H9 (cell line): ENCODE results near the gene CLPSL2. TPM values are rescaled to one million over a fixed set of nuclear protein-coding genes. Genes with fewer than 3 reads are reported as not detected.

Experiments
- DNase-seq: peaks from one replicate; pipeline ENCODE4 v3.0.0-alpha.2; 2017
- H2AFZ ChIP-seq: one replicate; pipeline ENCODE4 v1.6.1; 2013; ENCODE audit warnings: mild to moderate bottlenecking, low read length, control low read depth, moderate library complexity
- H2AK5ac ChIP-seq: 2 replicates; pipeline ENCODE4 v1.6.1; 2013; ENCODE audit warnings: low read length, control low read depth, mixed read lengths; ENCODE audit not compliant: insufficient read length
- H2BK120ac ChIP-seq: one replicate; pipeline ENCODE4 v1.6.1; 2013; ENCODE audit warnings: low read depth, mild to moderate bottlenecking, low read length, control low read depth, inconsistent platforms; ENCODE audit not compliant: poor library complexity, severe bottlenecking
- H2BK12ac ChIP-seq: 2 replicates; pipeline ENCODE4 v1.6.1; 2013; ENCODE audit warnings: low read length, control low read depth, mixed read lengths, low read depth; ENCODE audit not compliant: insufficient read length
- H2BK15ac ChIP-seq: 2 replicates; pipeline ENCODE4 v1.6.1; 2013; ENCODE audit warnings: low read depth, low read length, control low read depth
- H2BK20ac ChIP-seq: one replicate; pipeline ENCODE4 v1.6.1; 2013; ENCODE audit warnings: low read depth, mild to moderate bottlenecking, low read length, control low read depth, inconsistent platforms; ENCODE audit not compliant: poor library complexity, severe bottlenecking
- H2BK5ac ChIP-seq: 2 replicates; pipeline ENCODE4 v1.6.1; 2013; ENCODE audit warnings: low read length, control low read depth, mixed read lengths; ENCODE audit not compliant: insufficient read length
- H3K14ac ChIP-seq: 2 replicates; pipeline ENCODE4 v1.6.1; 2013; ENCODE audit warnings: low read length, control low read depth; ENCODE audit not compliant: insufficient read depth
- H3K18ac ChIP-seq: 2 replicates; pipeline ENCODE4 v1.6.1; 2013; ENCODE audit warnings: low read depth, mild to moderate bottlenecking, mixed read lengths, low read length, control low read depth; ENCODE audit not compliant: insufficient read length
- H3K23ac ChIP-seq: 2 replicates; pipeline ENCODE4 v1.6.1; 2013; ENCODE audit warnings: low read length, control low read depth, mixed read lengths, low read depth; ENCODE audit not compliant: insufficient read length
- H3K23me2 ChIP-seq: 2 replicates; pipeline ENCODE4 v1.6.1; 2013; ENCODE audit warnings: low read depth, mild to moderate bottlenecking, mixed read lengths, low read length, control low read depth; ENCODE audit not compliant: insufficient read length, poor library complexity, severe bottlenecking
- H3K27ac ChIP-seq: 2 replicates; pipeline ENCODE4 v1.5.1; 2013; ENCODE audit warnings: low read length, control low read depth, mixed read lengths, low read depth; ENCODE audit not compliant: insufficient read length
- H3K27me3 ChIP-seq: 2 replicates; pipeline ENCODE4 v1.6.1; 2013; ENCODE audit warnings: low read length, control low read depth, inconsistent platforms; ENCODE audit not compliant: insufficient read depth
- H3K4ac ChIP-seq: 2 replicates; pipeline ENCODE4 v1.6.1; 2013; ENCODE audit warnings: low read depth, mild to moderate bottlenecking, control low read depth, inconsistent platforms, low read length, moderate library complexity
- H3K4me1 ChIP-seq: 2 replicates; pipeline ENCODE4 v1.6.1; 2013; ENCODE audit warnings: low read length, control low read depth, inconsistent platforms; ENCODE audit not compliant: insufficient read depth
- H3K4me2 ChIP-seq: 2 replicates; pipeline ENCODE4 v1.6.1; 2013; ENCODE audit warnings: low read length, control low read depth, mixed read lengths; ENCODE audit not compliant: insufficient read length, insufficient read depth
- H3K56ac ChIP-seq: 2 replicates; pipeline ENCODE4 v1.6.1; 2013; ENCODE audit warnings: low read depth, mild to moderate bottlenecking, mixed read lengths, low read length, control low read depth; ENCODE audit not compliant: insufficient read length
- H3K79me1 ChIP-seq: 2 replicates; pipeline ENCODE4 v1.6.1; 2013; ENCODE audit warnings: low read depth, mild to moderate bottlenecking, moderate library complexity, low read length, control low read depth, inconsistent platforms; ENCODE audit not compliant: insufficient read depth, poor library complexity, severe bottlenecking
- H3K79me2 ChIP-seq: 2 replicates; pipeline ENCODE4 v1.6.1; 2013; ENCODE audit warnings: low read length, control low read depth, inconsistent platforms; ENCODE audit not compliant: insufficient read depth
- H3K9ac ChIP-seq: 2 replicates; pipeline ENCODE4 v1.6.1; 2013; ENCODE audit warnings: low read length, control low read depth, mixed read lengths; ENCODE audit not compliant: insufficient read length; ENCODE audit errors: extremely low read depth
- H3K9me3 ChIP-seq: one replicate; pipeline ENCODE4 v1.6.1; 2013; ENCODE audit warnings: low read depth, low read length, inconsistent platforms; ENCODE audit not compliant: control insufficient read depth
- H3T11ph ChIP-seq: one replicate; pipeline ENCODE4 v1.6.1; 2013; ENCODE audit warnings: mild to moderate bottlenecking, low read length, control low read depth, inconsistent platforms
- H4K20me1 ChIP-seq: one replicate; pipeline ENCODE4 v1.6.1; 2013; ENCODE audit not compliant: control insufficient read depth, insufficient read length, insufficient read depth
- H4K5ac ChIP-seq: 2 replicates; pipeline ENCODE4 v1.6.1; 2013; ENCODE audit warnings: low read depth, mild to moderate bottlenecking, mixed read lengths, low read length, control low read depth; ENCODE audit not compliant: insufficient read length
- H4K8ac ChIP-seq: replicated peaks from 2 replicates; pipeline ENCODE4 v1.6.1; 2013; ENCODE audit warnings: low read length, control low read depth, mixed read lengths, low read depth; ENCODE audit not compliant: insufficient read length
- H4K91ac ChIP-seq: 2 replicates; pipeline ENCODE4 v1.6.1; 2013; ENCODE audit warnings: low read depth, mild to moderate bottlenecking, moderate library complexity, mixed read lengths, low read length, control low read depth; ENCODE audit not compliant: insufficient read length
- H3K27ac Mint-ChIP-seq, 3 experiments: 2 replicates in 2 of 3; 3 replicates in 1 of 3; pipeline ENCODE4 v1.8.0; 2020 to 2021; ENCODE audit warnings: mixed read lengths in 3 of 3, mild to moderate bottlenecking in 1 of 3, moderate library complexity in 1 of 3
- H3K27me3 Mint-ChIP-seq: 2 replicates; pipeline ENCODE4 v1.8.0; 2021; ENCODE audit warnings: low read depth, mild to moderate bottlenecking, moderate library complexity, mixed read lengths
- H3K36me3 Mint-ChIP-seq, 3 experiments: 2 replicates in 2 of 3; 3 replicates in 1 of 3; pipeline ENCODE4 v1.8.0; 2020 to 2021; ENCODE audit warnings: low read depth in 3 of 3, mixed read lengths in 3 of 3; ENCODE audit not compliant: insufficient read depth in 1 of 3
- H3K4me1 Mint-ChIP-seq, 2 experiments: 2 replicates each; pipeline ENCODE4 v1.8.0; 2020; ENCODE audit warnings: mixed read lengths in 2 of 2
- H3K4me3 Mint-ChIP-seq, 2 experiments: 2 replicates in 1 of 2; 3 replicates in 1 of 2; pipeline ENCODE4 v1.8.0; 2020 to 2021; ENCODE audit warnings: mild to moderate bottlenecking in 2 of 2, mixed read lengths in 2 of 2, moderate library complexity in 1 of 2
- H3K9me3 Mint-ChIP-seq, 2 experiments: 2 replicates in 1 of 2; 3 replicates in 1 of 2; pipeline ENCODE4 v1.8.0; 2020; ENCODE audit warnings: mild to moderate bottlenecking in 2 of 2, mixed read lengths in 2 of 2, moderate library complexity in 1 of 2
- WGBS: extraction: QIAGEN DNeasy Blood & Tissue Kit; methylation state at CpG from one replicate; pipeline ENCODE4 v1.1.7; 2013; ENCODE audit warnings: missing lambda C conversion rate, low lambda C conversion rate, mixed read lengths; ENCODE audit not compliant: insufficient read length; ENCODE audit errors: extremely low coverage; 5-methylcytosine and 5-hydroxymethylcytosine counted together
- total RNA-seq: library from RNA; stranded (reverse); gene quantifications from 2 replicates; pipeline ENCODE4 v1.2.1, GENCODE V29; 2021
- TF ChIP-seq, protein P1 (sequence below): fragments of 200-600 bp; sonication (generic); conservative IDR thresholded peaks from 3 replicates; pipeline ENCODE4 v1.8.0; 2021; ENCODE audit warnings: antibody characterized with exemption, mild to moderate bottlenecking

CLPSL2 gene
- total RNA-seq, 1 experiment from 2014 or later, result 4.4 TPM

GRCh38 chr6:35801148-35801547 lies 24.8 kb downstream of the CLPSL2 start:
- Histone ChIP-seq H3K9me3 (no peaks in the 10 kb centered on the region), H3K56ac (no peak overlapping the region), H3K23me2 (no peaks in the 10 kb centered on the region), H4K8ac (no peak overlapping the region), H4K91ac (no peak overlapping the region), H3K79me2 (no peaks in the 10 kb centered on the region), H4K20me1 (no peaks in the 10 kb centered on the region), H3K79me1 (no peaks in the 10 kb centered on the region), H3K4me1 (peaks cover 5% of the 10 kb centered on the region; the same call in 1 of the 2 replicates), H3K4me2 (no peak overlapping the region), H3K27ac (no peak overlapping the region), H2AFZ (no peak overlapping the region), H2BK5ac (no peak overlapping the region), H2BK20ac (no peak overlapping the region), H3K9ac (no peak overlapping the region), H3T11ph (no peak overlapping the region), H2BK15ac (no peak overlapping the region), H2BK120ac (no peak overlapping the region), H3K14ac (no peak overlapping the region), H3K4ac (no peak overlapping the region), H3K27me3 (no peaks in the 10 kb centered on the region), H4K5ac (no peak overlapping the region), H3K18ac (no peak overlapping the region), H2BK12ac (no peak overlapping the region), H3K23ac (no peak overlapping the region), H2AK5ac (no peak overlapping the region)
- H3K4me1 Mint-ChIP-seq, result peaks cover 25 to 31% of the 10 kb centered on the region in 2 experiments
- WGBS, result no CpG with 5 or more reads among the region's 3 CpGs
- no peak for DNase-seq
- TF ChIP-seq, protein P1, sequence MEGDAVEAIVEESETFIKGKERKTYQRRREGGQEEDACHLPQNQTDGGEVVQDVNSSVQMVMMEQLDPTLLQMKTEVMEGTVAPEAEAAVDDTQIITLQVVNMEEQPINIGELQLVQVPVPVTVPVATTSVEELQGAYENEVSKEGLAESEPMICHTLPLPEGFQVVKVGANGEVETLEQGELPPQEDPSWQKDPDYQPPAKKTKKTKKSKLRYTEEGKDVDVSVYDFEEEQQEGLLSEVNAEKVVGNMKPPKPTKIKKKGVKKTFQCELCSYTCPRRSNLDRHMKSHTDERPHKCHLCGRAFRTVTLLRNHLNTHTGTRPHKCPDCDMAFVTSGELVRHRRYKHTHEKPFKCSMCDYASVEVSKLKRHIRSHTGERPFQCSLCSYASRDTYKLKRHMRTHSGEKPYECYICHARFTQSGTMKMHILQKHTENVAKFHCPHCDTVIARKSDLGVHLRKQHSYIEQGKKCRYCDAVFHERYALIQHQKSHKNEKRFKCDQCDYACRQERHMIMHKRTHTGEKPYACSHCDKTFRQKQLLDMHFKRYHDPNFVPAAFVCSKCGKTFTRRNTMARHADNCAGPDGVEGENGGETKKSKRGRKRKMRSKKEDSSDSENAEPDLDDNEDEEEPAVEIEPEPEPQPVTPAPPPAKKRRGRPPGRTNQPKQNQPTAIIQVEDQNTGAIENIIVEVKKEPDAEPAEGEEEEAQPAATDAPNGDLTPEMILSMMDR, result no peak
- H3K36me3 Mint-ChIP-seq, result peaks cover 0 to 2% (median 0%) of the 10 kb centered on the region in 3 experiments; a peak in 1 of 7 replicates
- no peaks in the 10 kb centered on the region; a peak in 1 of 5 replicates for H3K9me3 Mint-ChIP-seq
- H3K4me3 Mint-ChIP-seq, result no peak overlapping the region
- H3K27me3 Mint-ChIP-seq, result peaks cover 4% of the 10 kb centered on the region; the same call in 1 of the 2 replicates
- H3K27ac Mint-ChIP-seq, result peak overlapping the region in 1 of 3 experiments; percentile 48; a peak in 1 of 7 replicates
